Transverse colon (tissue), 4 donors: Measurements from ENCODE around the gene PLPPR2. TPM values are rescaled to one million over a fixed set of nuclear protein-coding genes. Genes with fewer than 3 reads are reported as not detected.

Experiments
- DNase-seq: peaks from one replicate; pipeline ENCODE4 v3.0.0-alpha.2; 2019
- H3K27ac ChIP-seq, 4 donors: fragments of 200-600 bp; sonication (generic); 2 replicates each; pipeline ENCODE4 v1.5.1; 2016 to 2018; ENCODE audit warnings: inconsistent platforms in 4 of 4
- H3K27me3 ChIP-seq: fragments of 200-600 bp; sonication (generic); 2 replicates; pipeline ENCODE4 v1.5.1; 2017; ENCODE audit warnings: inconsistent platforms
- H3K36me3 ChIP-seq, 4 donors: fragments of 200-600 bp; sonication (generic); 2 replicates each; pipeline ENCODE4 v1.5.1; 2017 to 2019; ENCODE audit warnings: inconsistent platforms in 4 of 4
- H3K4me1 ChIP-seq, 4 donors: fragments of 200-600 bp; sonication (generic); 2 replicates each; pipeline ENCODE4 v1.5.1; 2017 to 2020; ENCODE audit warnings: inconsistent platforms in 4 of 4
- H3K4me3 ChIP-seq, 4 donors: fragments of 200-600 bp; sonication (generic); 1 replicate in 1 of 4; 2 replicates in 3 of 4; pipeline versions ENCODE4 v1.5.1 to v1.6.1; 2017 to 2019; ENCODE audit warnings: inconsistent platforms in 4 of 4
- H3K9me3 ChIP-seq, 2 donors: fragments of 200-600 bp; sonication (generic); 2 replicates each; pipeline ENCODE4 v1.5.1; 2017 to 2019; ENCODE audit warnings: inconsistent platforms in 2 of 2
- CTCF ChIP-seq, 5 experiments: fragments of 200-600 bp in 3 of 5; fragments of 450-650 bp in 2 of 5; sonication (generic) in 3 of 5; IDR thresholded peaks; 1 replicate in 2 of 5; 2 replicates in 3 of 5; pipeline ENCODE4 v1.5.1; 2016 to 2017; ENCODE audit warnings: antibody characterized with exemption in 5 of 5, inconsistent platforms in 3 of 5, mild to moderate bottlenecking in 2 of 5, moderate library complexity in 1 of 5
- EP300 ChIP-seq: sonication (generic); formaldehyde crosslinking; IDR thresholded peaks from one replicate; pipeline ENCODE4 v1.6.1; 2017; ENCODE audit warnings: antibody characterized with exemption, low read depth
- POLR2A ChIP-seq: fragments of 450-650 bp; IDR thresholded peaks from one replicate; pipeline ENCODE4 v1.6.1; 2016; ENCODE audit warnings: antibody characterized with exemption, mild to moderate bottlenecking, moderate library complexity
- POLR2AphosphoS5 ChIP-seq, 3 donors: sonication (generic); formaldehyde crosslinking; IDR thresholded peaks; one replicate each; pipeline ENCODE4 v1.6.1; 2016; ENCODE audit warnings: antibody characterized with exemption in 3 of 3
- WGBS, 2 donors: methylation state at CpG; one replicate each; pipeline ENCODE4 v1.1.5; 2018; ENCODE audit warnings: low coverage in 1 of 2; 5-methylcytosine and 5-hydroxymethylcytosine counted together
- in situ Hi-C, 4 donors: fragments of 200-750 bp; cut with MboI; loops; one replicate each; pipeline versions ENCODE4 v1.15.0 to v1.15.1; 2017; ENCODE audit warnings: low sequenced_read_pairs in 3 of 4, low pct_ligation_motif_present in 1 of 4, low pct_unique_long_range_greater_than_20kb in 1 of 4
- intact Hi-C: fragments of 100-400 bp; cut with DNase I; formaldehyde crosslinking; loops from one replicate; pipeline ENCODE4 v1.15.1; 2023; ENCODE audit warnings: low total_unique reads
- total RNA-seq, 4 donors: library from RNA; depleted of rRNA; stranded (reverse); fragments of >200 nt; gene quantifications; one replicate each; pipeline ENCODE4 v1.1.0, GENCODE V29; 2016

PLPPR2 gene
- total RNA-seq, 4 donors from 2014 or later = 6.3 to 51.7 (median 11.5) TPM

DNA sequence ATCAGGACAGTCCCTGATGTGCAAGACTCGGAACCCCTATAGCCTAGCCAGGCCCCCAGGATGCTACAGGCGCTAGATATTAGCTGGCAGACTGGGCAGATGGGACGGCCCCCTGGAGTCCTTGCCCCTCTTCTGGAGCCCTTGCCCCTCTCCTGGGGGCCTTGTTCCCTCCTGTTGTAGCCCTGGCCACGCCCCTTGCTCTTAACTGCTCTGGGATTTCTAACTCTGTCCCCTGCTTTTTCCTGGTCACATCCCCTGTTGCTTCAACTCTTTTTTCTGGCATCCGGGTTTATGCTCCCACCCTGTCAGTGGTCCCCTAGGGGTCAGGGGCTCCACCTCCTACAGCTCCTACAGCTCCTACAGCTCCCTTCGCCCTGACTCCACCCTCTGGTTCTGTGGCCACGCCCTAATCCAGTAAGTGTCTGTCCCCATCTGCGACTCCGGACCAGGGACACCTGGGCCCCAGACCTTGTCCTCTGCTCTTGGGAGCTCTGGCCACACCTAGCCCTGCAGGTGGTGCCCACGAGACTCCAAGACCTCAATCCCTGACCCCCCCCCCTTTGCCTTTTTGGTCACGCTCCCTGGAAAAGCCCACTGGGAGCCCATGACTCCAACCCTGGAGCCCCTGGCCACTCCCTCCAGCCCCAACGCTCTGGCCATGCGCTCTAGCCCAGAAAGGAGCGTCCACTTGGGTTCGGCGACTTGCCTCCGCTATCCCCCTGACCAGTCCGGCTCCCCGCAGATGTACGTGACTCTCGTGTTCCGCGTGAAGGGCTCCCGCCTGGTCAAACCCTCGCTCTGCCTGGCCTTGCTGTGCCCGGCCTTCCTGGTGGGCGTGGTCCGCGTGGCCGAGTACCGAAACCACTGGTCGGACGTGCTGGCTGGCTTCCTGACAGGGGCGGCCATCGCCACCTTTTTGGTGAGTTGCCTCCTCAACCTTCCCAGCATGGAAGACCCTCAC, 6.8 kb downstream of the PLPPR2 start:
- TF ChIP-seq POLR2AphosphoS5 (IDR thresholded peaks at IDR 0.05) (no peak), EP300 (no peak), CTCF (IDR thresholded peaks at IDR 0.05) (no peak), POLR2A (no peak)

GRCh38 chr19:11363881-11364280, 8.6 kb downstream of the PLPPR2 start:
- intact Hi-C loops = no loop called here
- Histone ChIP-seq H3K4me3 (no peak overlapping the region), H3K4me1 (peaks cover 0 to 9% (median 2%) of the 10 kb centered on the region in 4 donors), H3K27me3 (no peaks in the 10 kb centered on the region), H3K9me3 (no peaks in the 10 kb centered on the region), H3K36me3 (peaks cover 0 to 5% (median 0%) of the 10 kb centered on the region in 4 donors), H3K27ac (no peak overlapping the region)
- TF ChIP-seq POLR2A = no peak
- WGBS, 2 donors = 87% methylated on average over 10 of the region's 10 CpGs; no CpG with 5 or more reads in 1 of the 2 donors
- in situ Hi-C loops = no loop called here
- DNase-seq = no peak

More for the DNA sequence above, 6.8 kb downstream of the PLPPR2 start:
- H3K36me3 ChIP-seq = peaks cover 0 to 5% (median 0%) of the 10 kb centered on the region in 4 donors
- H3K4me3 ChIP-seq = no peak overlapping the region
- no peaks in the 10 kb centered on the region for H3K27me3 ChIP-seq
- H3K9me3 ChIP-seq = no peaks in the 10 kb centered on the region
- in situ Hi-C loops = no loop called here
- no peak for DNase-seq
- WGBS, 2 donors = 57 to 80% methylated on average over 12 to 35 of the region's 35 CpGs
- peaks cover 0 to 9% (median 2%) of the 10 kb centered on the region in 4 donors for H3K4me1 ChIP-seq
- peak overlapping the region in 1 of 4 donors; percentile 27 for H3K27ac ChIP-seq
- intact Hi-C loops = no loop called here

DNA sequence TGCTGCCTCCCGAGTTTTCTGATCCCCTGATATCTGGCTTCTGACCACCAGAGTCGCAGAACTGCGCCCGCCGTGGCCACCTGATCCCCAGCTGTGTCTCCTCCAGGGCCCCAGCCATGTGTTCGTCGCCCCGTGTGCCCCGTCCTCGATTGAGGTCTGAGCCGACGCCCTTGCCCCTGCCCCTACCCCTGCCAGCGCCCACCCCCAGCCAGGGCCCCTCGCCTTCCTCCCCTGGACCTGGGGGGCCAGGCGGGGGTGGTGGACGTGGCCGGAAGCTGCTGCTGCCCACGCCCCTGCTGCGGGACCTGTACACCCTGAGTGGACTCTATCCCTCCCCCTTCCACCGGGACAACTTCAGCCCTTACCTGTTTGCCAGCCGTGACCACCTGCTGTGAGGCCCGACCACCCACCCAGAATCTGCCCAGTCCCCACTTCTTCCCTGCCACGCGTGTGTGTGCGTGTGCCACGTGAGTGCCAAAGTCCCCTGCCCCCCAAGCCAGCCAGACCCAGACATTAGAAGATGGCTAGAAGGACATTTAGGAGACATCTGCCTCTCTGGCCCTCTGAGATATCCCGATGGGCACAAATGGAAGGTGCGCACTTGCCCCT, 9.2 kb downstream of the PLPPR2 start:
- Histone ChIP-seq H3K4me1 (peaks cover 0 to 9% (median 2%) of the 10 kb centered on the region in 4 donors), H3K4me3 (no peak overlapping the region), H3K27ac (no peak overlapping the region), H3K27me3 (no peaks in the 10 kb centered on the region), H3K36me3 (peaks cover 0 to 5% (median 0%) of the 10 kb centered on the region in 4 donors), H3K9me3 (no peaks in the 10 kb centered on the region)
- in situ Hi-C loops = no loop called here
- no peak for TF ChIP-seq CTCF (IDR thresholded peaks at IDR 0.05)
- TF ChIP-seq EP300 = no peak
- TF ChIP-seq POLR2A = no peak
- no peak for TF ChIP-seq POLR2AphosphoS5 (IDR thresholded peaks at IDR 0.05)
- intact Hi-C loops = no loop called here
- DNase-seq = no peak
- WGBS, 2 donors = 96% methylated on average over 26 of the region's 28 CpGs; no CpG with 5 or more reads in 1 of the 2 donors

DNA sequence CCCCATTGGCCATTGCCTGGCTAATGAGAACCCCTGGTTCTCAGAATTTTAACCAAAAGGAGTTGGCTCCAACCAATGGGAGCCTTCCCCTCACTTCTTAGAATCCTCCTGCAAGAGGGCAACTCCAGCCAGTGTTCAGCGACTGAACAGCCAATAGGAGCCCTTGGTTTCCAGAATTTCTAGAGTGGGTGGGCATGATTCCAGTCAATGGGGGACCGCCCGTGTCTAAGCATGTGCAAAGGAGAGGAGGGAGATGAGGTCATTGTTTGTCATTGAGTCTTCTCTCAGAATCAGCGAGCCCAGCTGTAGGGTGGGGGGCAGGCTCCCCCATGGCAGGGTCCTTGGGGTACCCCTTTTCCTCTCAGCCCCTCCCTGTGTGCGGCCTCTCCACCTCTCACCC, 9.7 kb downstream of the PLPPR2 start:
- peaks cover 0 to 5% (median 0%) of the 10 kb centered on the region in 4 donors for H3K36me3 ChIP-seq
- H3K4me3 ChIP-seq = no peak overlapping the region
- H3K4me1 ChIP-seq = peaks cover 0 to 9% (median 2%) of the 10 kb centered on the region in 4 donors
- 79 to 100% methylated on average over 1 to 5 of the region's 5 CpGs for WGBS, 2 donors
- no peaks in the 10 kb centered on the region for H3K9me3 ChIP-seq
- H3K27ac ChIP-seq = no peak overlapping the region
- no peak for DNase-seq
- intact Hi-C loops (no loop called here), in situ Hi-C loops (no loop called here)
- TF ChIP-seq POLR2AphosphoS5 (IDR thresholded peaks at IDR 0.05) = no peak
- TF ChIP-seq CTCF (IDR thresholded peaks at IDR 0.05) = no peak
- TF ChIP-seq POLR2A = no peak
- no peak for TF ChIP-seq EP300
- no peaks in the 10 kb centered on the region for H3K27me3 ChIP-seq
